Measurements from ENCODE around the gene CCDC8.

Gene CCDC8

GRCh38 chr19:46413262-46414031 is at the start of gene CCDC8:
TSS of gene CCDC8 (minus strand) at chr19:46413564. CDS start at chr19:46412810, 754 bp downstream.
- Histone ChIP-seq H3K27me3 (ENCODE audit: control insufficient read depth, insufficient read depth, low read length) (no peaks in the 10 kb centered on the region), H3K27ac (ENCODE audit: low read depth, low read length) (peak within 1 kb of the TSS; percentile 81), H3K9me3 (ENCODE audit: control insufficient read depth, insufficient read depth, low read depth, low read length) (no peaks in the 10 kb centered on the region), H3K9ac (ENCODE audit: low read length) (peak within 1 kb of the TSS; percentile 90), H3K4me3 (ENCODE audit: low read depth, low read length) (peak within 1 kb of the TSS; percentile 91), H3K36me3 (ENCODE audit: control insufficient read depth, insufficient read depth, low read length) (peaks cover 6% of the 10 kb centered on the region; the same call in 1 of the 2 replicates), H3K4me1 (ENCODE audit: control insufficient read depth, insufficient read depth, low read length) (peaks cover 23% of the 10 kb centered on the region)

GRCh38 chr19:46461537-46461936 is 48.2 kb upstream of the CCDC8 start:
- H3K27me3 ChIP-seq (ENCODE audit: control insufficient read depth, insufficient read depth, low read length), result no peaks in the 10 kb centered on the region
- H3K36me3 ChIP-seq (ENCODE audit: control insufficient read depth, insufficient read depth, low read length), result no peaks in the 10 kb centered on the region
- H3K9me3 ChIP-seq (ENCODE audit: control insufficient read depth, insufficient read depth, low read depth, low read length), result no peaks in the 10 kb centered on the region
- H3K9ac ChIP-seq (ENCODE audit: low read length), result no peak overlapping the region
- H3K27ac ChIP-seq (ENCODE audit: low read depth, low read length), result no peak overlapping the region
- H3K4me1 ChIP-seq (ENCODE audit: control insufficient read depth, insufficient read depth, low read length), result no peaks in the 10 kb centered on the region
- no peak overlapping the region for H3K4me3 ChIP-seq (ENCODE audit: low read depth, low read length)

- no peak overlapping the region for H3K4me3 ChIP-seq (ENCODE audit: low read depth, low read length)
- H3K27me3 ChIP-seq (ENCODE audit: control insufficient read depth, insufficient read depth, low read length), result no peaks in the 10 kb centered on the region
- no peak overlapping the region for H3K27ac ChIP-seq (ENCODE audit: low read depth, low read length)
- H3K4me1 ChIP-seq (ENCODE audit: control insufficient read depth, insufficient read depth, low read length), result no peaks in the 10 kb centered on the region
- H3K36me3 ChIP-seq (ENCODE audit: control insufficient read depth, insufficient read depth, low read length), result no peaks in the 10 kb centered on the region
- H3K9me3 ChIP-seq (ENCODE audit: control insufficient read depth, insufficient read depth, low read depth, low read length), result no peaks in the 10 kb centered on the region
- no peak overlapping the region for H3K9ac ChIP-seq (ENCODE audit: low read length)
Measured at GRCh38 chr19:46460981-46461380, 47.6 kb upstream of the CCDC8 start.

- Histone ChIP-seq H3K9ac (ENCODE audit: low read length) (no peak overlapping the region), H3K9me3 (ENCODE audit: control insufficient read depth, insufficient read depth, low read depth, low read length) (0 out of 2 replicates have a peak, but pooled peaks cover 2% of the 10 kb centered on the region), H3K4me3 (ENCODE audit: low read depth, low read length) (no peak overlapping the region), H3K4me1 (ENCODE audit: control insufficient read depth, insufficient read depth, low read length) (no peaks in the 10 kb centered on the region), H3K27ac (ENCODE audit: low read depth, low read length) (no peak overlapping the region), H3K36me3 (ENCODE audit: control insufficient read depth, insufficient read depth, low read length) (no peaks in the 10 kb centered on the region), H3K27me3 (ENCODE audit: control insufficient read depth, insufficient read depth, low read length) (no peaks in the 10 kb centered on the region)
Measured at GRCh38 chr19:46460055-46460454, 46.7 kb upstream of the CCDC8 start.

- H3K27me3 ChIP-seq (ENCODE audit: control insufficient read depth, insufficient read depth, low read length), result no peaks in the 10 kb centered on the region
- H3K4me1 ChIP-seq (ENCODE audit: control insufficient read depth, insufficient read depth, low read length), result no peaks in the 10 kb centered on the region
- H3K36me3 ChIP-seq (ENCODE audit: control insufficient read depth, insufficient read depth, low read length), result no peaks in the 10 kb centered on the region
- no peak overlapping the region for H3K27ac ChIP-seq (ENCODE audit: low read depth, low read length)
- 0 out of 2 replicates have a peak, but pooled peaks cover 2% of the 10 kb centered on the region for H3K9me3 ChIP-seq (ENCODE audit: control insufficient read depth, insufficient read depth, low read depth, low read length)
- H3K4me3 ChIP-seq (ENCODE audit: low read depth, low read length), result no peak overlapping the region
- H3K9ac ChIP-seq (ENCODE audit: low read length), result no peak overlapping the region
Measured at GRCh38 chr19:46456930-46457329, 43.6 kb upstream of the CCDC8 start.

- H3K4me3 ChIP-seq (ENCODE audit: low read depth, low read length), result no peak overlapping the region
Measured at GRCh38 chr19:46454244-46454643, 40.9 kb upstream of the CCDC8 start.

GRCh38 chr19:46453661-46454060 is 40.3 kb upstream of the CCDC8 start:
- Histone ChIP-seq H3K9me3 (ENCODE audit: control insufficient read depth, insufficient read depth, low read depth, low read length) (peaks cover 11% of the 10 kb centered on the region), H3K4me3 (ENCODE audit: low read depth, low read length) (no peak overlapping the region), H3K27me3 (ENCODE audit: control insufficient read depth, insufficient read depth, low read length) (no peaks in the 10 kb centered on the region), H3K9ac (ENCODE audit: low read length) (no peak overlapping the region), H3K36me3 (ENCODE audit: control insufficient read depth, insufficient read depth, low read length) (no peaks in the 10 kb centered on the region), H3K27ac (ENCODE audit: low read depth, low read length) (no peak overlapping the region), H3K4me1 (ENCODE audit: control insufficient read depth, insufficient read depth, low read length) (no peaks in the 10 kb centered on the region)

More at GRCh38 chr19:46454244-46454643, 40.9 kb upstream of the CCDC8 start:
- Histone ChIP-seq H3K9me3 (ENCODE audit: control insufficient read depth, insufficient read depth, low read depth, low read length) (peaks cover 10% of the 10 kb centered on the region), H3K4me1 (ENCODE audit: control insufficient read depth, insufficient read depth, low read length) (no peaks in the 10 kb centered on the region), H3K27me3 (ENCODE audit: control insufficient read depth, insufficient read depth, low read length) (no peaks in the 10 kb centered on the region), H3K27ac (ENCODE audit: low read depth, low read length) (no peak overlapping the region), H3K9ac (ENCODE audit: low read length) (no peak overlapping the region), H3K36me3 (ENCODE audit: control insufficient read depth, insufficient read depth, low read length) (no peaks in the 10 kb centered on the region)

- peaks cover 11% of the 10 kb centered on the region for H3K9me3 ChIP-seq (ENCODE audit: control insufficient read depth, insufficient read depth, low read depth, low read length)
- H3K27ac ChIP-seq (ENCODE audit: low read depth, low read length), result no peak overlapping the region
- H3K9ac ChIP-seq (ENCODE audit: low read length), result no peak overlapping the region
- H3K27me3 ChIP-seq (ENCODE audit: control insufficient read depth, insufficient read depth, low read length), result no peaks in the 10 kb centered on the region
- H3K4me3 ChIP-seq (ENCODE audit: low read depth, low read length), result no peak overlapping the region
- H3K4me1 ChIP-seq (ENCODE audit: control insufficient read depth, insufficient read depth, low read length), result no peaks in the 10 kb centered on the region
- no peaks in the 10 kb centered on the region for H3K36me3 ChIP-seq (ENCODE audit: control insufficient read depth, insufficient read depth, low read length)
Measured at GRCh38 chr19:46452186-46452585, 38.8 kb upstream of the CCDC8 start.

- H3K36me3 ChIP-seq (ENCODE audit: control insufficient read depth, insufficient read depth, low read length), result no peaks in the 10 kb centered on the region
- no peak overlapping the region for H3K4me3 ChIP-seq (ENCODE audit: low read depth, low read length)
- no peak overlapping the region for H3K27ac ChIP-seq (ENCODE audit: low read depth, low read length)
- H3K4me1 ChIP-seq (ENCODE audit: control insufficient read depth, insufficient read depth, low read length), result no peaks in the 10 kb centered on the region
- no peak overlapping the region for H3K9ac ChIP-seq (ENCODE audit: low read length)
- no peaks in the 10 kb centered on the region for H3K27me3 ChIP-seq (ENCODE audit: control insufficient read depth, insufficient read depth, low read length)
- peaks cover 11% of the 10 kb centered on the region for H3K9me3 ChIP-seq (ENCODE audit: control insufficient read depth, insufficient read depth, low read depth, low read length)
Measured at GRCh38 chr19:46451352-46451751, 38.0 kb upstream of the CCDC8 start.

- Histone ChIP-seq H3K27me3 (ENCODE audit: control insufficient read depth, insufficient read depth, low read length) (no peaks in the 10 kb centered on the region), H3K9me3 (ENCODE audit: control insufficient read depth, insufficient read depth, low read depth, low read length) (peaks cover 11% of the 10 kb centered on the region), H3K9ac (ENCODE audit: low read length) (no peak overlapping the region), H3K27ac (ENCODE audit: low read depth, low read length) (no peak overlapping the region), H3K4me3 (ENCODE audit: low read depth, low read length) (no peak overlapping the region), H3K4me1 (ENCODE audit: control insufficient read depth, insufficient read depth, low read length) (no peaks in the 10 kb centered on the region), H3K36me3 (ENCODE audit: control insufficient read depth, insufficient read depth, low read length) (no peaks in the 10 kb centered on the region)
Measured at GRCh38 chr19:46450737-46451136, 37.4 kb upstream of the CCDC8 start.

GRCh38 chr19:46449228-46449627 is 35.9 kb upstream of the CCDC8 start:
- Histone ChIP-seq H3K27ac (ENCODE audit: low read depth, low read length) (no peak overlapping the region), H3K4me1 (ENCODE audit: control insufficient read depth, insufficient read depth, low read length) (no peaks in the 10 kb centered on the region), H3K9me3 (ENCODE audit: control insufficient read depth, insufficient read depth, low read depth, low read length) (peaks cover 9% of the 10 kb centered on the region), H3K27me3 (ENCODE audit: control insufficient read depth, insufficient read depth, low read length) (no peaks in the 10 kb centered on the region), H3K4me3 (ENCODE audit: low read depth, low read length) (no peak overlapping the region), H3K9ac (ENCODE audit: low read length) (no peak overlapping the region), H3K36me3 (ENCODE audit: control insufficient read depth, insufficient read depth, low read length) (no peaks in the 10 kb centered on the region)

Data from HUES6 (cell line).